Thoracic aorta (tissue), 2 donors: ENCODE results near the gene PKD1. TPM values are rescaled to one million over a fixed set of nuclear protein-coding genes. Genes with fewer than 3 reads are reported as not detected.

Experiments
- ATAC-seq: fragments of 150-250 bp; one replicate; pipeline ENCODE4 v1.8.0; 2017; ENCODE audit warnings: low read depth; ENCODE audit not compliant: insufficient number of reproducible peaks, low FRiP score
- DNase-seq: peaks from one replicate; pipeline ENCODE4 v3.0.0-alpha.2; 2020; ENCODE audit warnings: low spot score
- H3K27ac ChIP-seq, 2 donors: fragments of 200-600 bp; sonication (generic); 1 replicate in 1 of 2; 2 replicates in 1 of 2; pipeline ENCODE4 v1.5.1; 2016; ENCODE audit warnings: mild to moderate bottlenecking in 2 of 2, moderate library complexity in 2 of 2
- H3K27me3 ChIP-seq: fragments of 200-600 bp; sonication (generic); replicated peaks from 2 replicates; pipeline ENCODE4 v1.6.0; 2016; ENCODE audit warnings: mild to moderate bottlenecking; ENCODE audit not compliant: insufficient read depth
- H3K36me3 ChIP-seq: fragments of 200-600 bp; sonication (generic); one replicate; pipeline ENCODE4 v1.5.1; 2016
- H3K4me1 ChIP-seq, 2 donors: fragments of 200-600 bp; sonication (generic); 1 replicate in 1 of 2; 2 replicates in 1 of 2; pipeline versions ENCODE4 v1.5.1 to v1.6.0; 2016; ENCODE audit warnings: low read depth in 2 of 2, mild to moderate bottlenecking in 1 of 2; ENCODE audit not compliant: control insufficient read depth in 1 of 2
- H3K4me3 ChIP-seq: fragments of 200-600 bp; sonication (generic); 2 replicates; pipeline ENCODE4 v1.5.1; 2016; ENCODE audit warnings: mild to moderate bottlenecking
- H3K9me3 ChIP-seq: fragments of 200-600 bp; sonication (generic); 2 replicates; pipeline ENCODE4 v1.5.1; 2016
- total RNA-seq, 2 donors: library from RNA; depleted of rRNA; stranded (reverse); fragments of >200 nt; gene quantifications; one replicate each; pipeline versions ENCODE4 v1.1.0 to v1.2.3, GENCODE V29; 2016
- TF ChIP-seq, protein P1 (sequence below): fragments of 200-600 bp; sonication (generic); IDR thresholded peaks from one replicate; pipeline ENCODE4 v1.5.1; 2019; ENCODE audit warnings: antibody characterized with exemption

Gene PKD1
- total RNA-seq, 2 donors from 2014 or later: 838 to 1,071 TPM

GRCh38 chr16:2054543-2055245 lies 81.0 kb downstream of the PKD1 start:
- peaks cover 38% of the 10 kb centered on the region for H3K36me3 ChIP-seq
- no peak overlapping the region for H3K4me3 ChIP-seq
- no peaks in the 10 kb centered on the region for H3K4me1 ChIP-seq
- no peaks in the 10 kb centered on the region for H3K27me3 ChIP-seq
- ATAC-seq (no peak), DNase-seq (no peak)
- H3K27ac ChIP-seq: no peak overlapping the region
- H3K9me3 ChIP-seq: no peaks in the 10 kb centered on the region
- TF ChIP-seq, protein P1, sequence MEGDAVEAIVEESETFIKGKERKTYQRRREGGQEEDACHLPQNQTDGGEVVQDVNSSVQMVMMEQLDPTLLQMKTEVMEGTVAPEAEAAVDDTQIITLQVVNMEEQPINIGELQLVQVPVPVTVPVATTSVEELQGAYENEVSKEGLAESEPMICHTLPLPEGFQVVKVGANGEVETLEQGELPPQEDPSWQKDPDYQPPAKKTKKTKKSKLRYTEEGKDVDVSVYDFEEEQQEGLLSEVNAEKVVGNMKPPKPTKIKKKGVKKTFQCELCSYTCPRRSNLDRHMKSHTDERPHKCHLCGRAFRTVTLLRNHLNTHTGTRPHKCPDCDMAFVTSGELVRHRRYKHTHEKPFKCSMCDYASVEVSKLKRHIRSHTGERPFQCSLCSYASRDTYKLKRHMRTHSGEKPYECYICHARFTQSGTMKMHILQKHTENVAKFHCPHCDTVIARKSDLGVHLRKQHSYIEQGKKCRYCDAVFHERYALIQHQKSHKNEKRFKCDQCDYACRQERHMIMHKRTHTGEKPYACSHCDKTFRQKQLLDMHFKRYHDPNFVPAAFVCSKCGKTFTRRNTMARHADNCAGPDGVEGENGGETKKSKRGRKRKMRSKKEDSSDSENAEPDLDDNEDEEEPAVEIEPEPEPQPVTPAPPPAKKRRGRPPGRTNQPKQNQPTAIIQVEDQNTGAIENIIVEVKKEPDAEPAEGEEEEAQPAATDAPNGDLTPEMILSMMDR: no peak

DNA sequence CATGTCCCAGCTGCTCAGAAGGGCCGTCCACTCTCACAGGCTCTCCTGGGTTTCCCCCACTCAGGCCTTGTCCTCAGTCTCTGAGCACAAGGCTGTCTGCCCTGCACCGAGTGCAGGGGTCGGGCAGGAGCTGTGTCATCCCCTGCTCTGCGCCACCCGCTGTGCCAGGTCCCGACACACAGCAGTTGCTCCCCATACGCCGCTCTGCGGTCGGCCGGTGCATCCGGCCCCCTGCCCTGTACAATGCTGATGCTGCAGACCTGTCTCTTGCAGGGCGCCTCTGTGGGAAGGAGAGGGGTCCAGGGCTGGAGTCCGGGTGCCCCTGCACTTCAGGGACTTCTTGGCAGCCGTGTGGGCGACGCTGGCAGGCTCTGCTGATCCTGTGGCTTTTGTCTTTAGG lies 81.8 kb downstream of the PKD1 start:
- ATAC-seq: no peak
- Histone ChIP-seq H3K27ac (no peak overlapping the region), H3K36me3 (peaks cover 38% of the 10 kb centered on the region)

GRCh38 chr16:2053211-2053610 lies 82.5 kb downstream of the PKD1 start:
- H3K9me3 ChIP-seq: no peaks in the 10 kb centered on the region
- no peak overlapping the region for H3K27ac ChIP-seq
- no peak for ATAC-seq
- peaks cover 6 to 10% of the 10 kb centered on the region in 2 donors for H3K4me1 ChIP-seq
- H3K36me3 ChIP-seq: peaks cover 33% of the 10 kb centered on the region
- no peak overlapping the region for H3K4me3 ChIP-seq
- DNase-seq: no peak
- H3K27me3 ChIP-seq: no peaks in the 10 kb centered on the region
- TF ChIP-seq, protein P1: no peak

More for the DNA sequence above, 81.8 kb downstream of the PKD1 start:
- Histone ChIP-seq H3K9me3 (no peaks in the 10 kb centered on the region), H3K4me3 (no peak overlapping the region), H3K27me3 (no peaks in the 10 kb centered on the region), H3K4me1 (peaks cover 2 to 3% of the 10 kb centered on the region in 2 donors)
- no peak for DNase-seq
- TF ChIP-seq, protein P1: no peak

- TF ChIP-seq, protein P1: no peak
- Histone ChIP-seq H3K36me3 (peaks cover 12% of the 10 kb centered on the region), H3K27ac (peak overlapping the region in 1 of 2 donors; percentile 58), H3K4me3 (peak overlapping the region; percentile 86), H3K9me3 (no peaks in the 10 kb centered on the region), H3K27me3 (no peaks in the 10 kb centered on the region), H3K4me1 (peaks cover 14 to 40% of the 10 kb centered on the region in 2 donors)
- DNase-seq (no peak), ATAC-seq (no peak)
These were observed 87.6 kb downstream of the PKD1 start for GRCh38 chr16:2048116-2048543.

GRCh38 chr16:2047330-2048115 lies 88.2 kb downstream of the PKD1 start, which contains the start of the genes NTHL1 and TSC2:
Gene NTHL1, minus strand, starts transcription at chr16:2047834. Its CDS starts 11 bp downstream, at chr16:2047823.
Gene TSC2, plus strand, starts transcription at chr16:2047985. Its CDS starts 631 bp downstream, at chr16:2048616.
- Histone ChIP-seq H3K9me3 (no peaks in the 10 kb centered on the region), H3K36me3 (peaks cover 6% of the 10 kb centered on the region), H3K27ac (peak within 1 kb of the TSS; percentile 54 to 58), H3K4me1 (peaks cover 14 to 40% of the 10 kb centered on the region in 2 donors), H3K27me3 (no peaks in the 10 kb centered on the region), H3K4me3 (peak within 1 kb of the TSS; percentile 86)
- peak; percentile 90 for ATAC-seq
- DNase-seq: peak; percentile 79
- TF ChIP-seq, protein P1: peak; percentile 31
